Fibroblast of skin of left biceps (primary cell): ENCODE results near the gene CNGA3.

Experiments used
- DNase-seq, 2 experiments: peaks; one replicate each; pipeline ENCODE4 v3.0.0-alpha.2; 2013; ENCODE audit warnings: low read depth in 2 of 2

CNGA3 gene

GRCh38 chr2:98327776-98328175 is 18.5 kb upstream of the CNGA3 start:
- no peak for DNase-seq

- no peak for DNase-seq
Measured at GRCh38 chr2:98329549-98329948, 16.7 kb upstream of the CNGA3 start.

- no peak for DNase-seq
Measured at GRCh38 chr2:98332989-98333388, 13.3 kb upstream of the CNGA3 start.

- DNase-seq, result no peak
Measured at GRCh38 chr2:98333922-98334321, 12.3 kb upstream of the CNGA3 start.

- DNase-seq, result peak; percentile 70 to 77
Measured at GRCh38 chr2:98334439-98335078, 11.7 kb upstream of the CNGA3 start.

- no peak for DNase-seq
Measured at GRCh38 chr2:98335271-98335670, 11.0 kb upstream of the CNGA3 start.

- no peak for DNase-seq
Measured at GRCh38 chr2:98341241-98341640, 5.0 kb upstream of the CNGA3 start.

GRCh38 chr2:98343285-98343684 is 3.0 kb upstream of the CNGA3 start:
- no peak for DNase-seq

- no peak for DNase-seq
Measured at GRCh38 chr2:98347298-98348065, 1.2 kb downstream of the CNGA3 start.

GRCh38 chr2:98348066-98348561 is 1.9 kb downstream of the CNGA3 start:
- no peak for DNase-seq

- no peak for DNase-seq
Measured at GRCh38 chr2:98350411-98350810, 4.2 kb downstream of the CNGA3 start.

- DNase-seq, result no peak
Measured at GRCh38 chr2:98355881-98356280, 9.6 kb downstream of the CNGA3 start.

GRCh38 chr2:98356729-98357128 is 10.5 kb downstream of the CNGA3 start:
- no peak for DNase-seq

- no peak for DNase-seq
Measured at GRCh38 chr2:98357849-98358248, 11.6 kb downstream of the CNGA3 start.

GRCh38 chr2:98359986-98360385 is 13.7 kb downstream of the CNGA3 start:
- DNase-seq, result no peak

- DNase-seq, result no peak
Measured at GRCh38 chr2:98367721-98368120, 21.5 kb downstream of the CNGA3 start.

GRCh38 chr2:98369710-98370239 is 23.5 kb downstream of the CNGA3 start:
- DNase-seq, result no peak

- DNase-seq, result no peak
Measured at GRCh38 chr2:98372121-98372520, 25.9 kb downstream of the CNGA3 start.

- DNase-seq, result no peak
Measured at GRCh38 chr2:98372579-98372978, 26.3 kb downstream of the CNGA3 start.

- DNase-seq, result no peak
Measured at GRCh38 chr2:98374286-98374685, 28.0 kb downstream of the CNGA3 start.

GRCh38 chr2:98374958-98375570 is 28.8 kb downstream of the CNGA3 start:
- no peak for DNase-seq

- no peak for DNase-seq
Measured at GRCh38 chr2:98376301-98376910, 30.1 kb downstream of the CNGA3 start.
